ENCODE measurements around the gene VPS72.

The VPS72 gene

GRCh38 chr1:151145304-151146071, 44.5 kb downstream of the VPS72 start:
- peak in 4 of 51 donors; percentile 13 to 51 (median 34) for DNase-seq

GRCh38 chr1:151144474-151145303, 45.3 kb downstream of the VPS72 start:
- DNase-seq, result no peak

DNA sequence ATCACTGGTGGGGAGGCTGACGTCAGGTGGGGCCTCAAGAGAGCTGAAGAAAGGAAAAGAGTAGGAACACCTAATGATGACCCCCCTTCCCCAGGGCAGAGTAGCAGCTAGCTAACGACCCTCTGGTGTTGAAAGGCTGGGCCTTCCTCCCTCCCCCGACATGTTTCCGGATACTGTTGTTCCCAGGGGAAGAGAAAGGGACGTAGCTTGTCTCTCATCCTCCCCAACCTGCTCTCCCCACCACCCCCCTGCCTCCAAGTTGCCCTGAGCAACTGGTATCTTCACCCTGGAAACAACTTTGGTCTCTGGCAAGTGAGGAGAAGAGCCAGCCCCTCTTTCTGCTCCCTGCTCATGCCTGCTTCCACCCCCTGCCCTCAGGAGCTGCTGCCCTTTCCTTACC, 46.0 kb downstream of the VPS72 start:
- DNase-seq, result no peak

- no peak for DNase-seq
Observed at GRCh38 chr1:151143057-151143435, 47.0 kb downstream of the VPS72 start.

DNA sequence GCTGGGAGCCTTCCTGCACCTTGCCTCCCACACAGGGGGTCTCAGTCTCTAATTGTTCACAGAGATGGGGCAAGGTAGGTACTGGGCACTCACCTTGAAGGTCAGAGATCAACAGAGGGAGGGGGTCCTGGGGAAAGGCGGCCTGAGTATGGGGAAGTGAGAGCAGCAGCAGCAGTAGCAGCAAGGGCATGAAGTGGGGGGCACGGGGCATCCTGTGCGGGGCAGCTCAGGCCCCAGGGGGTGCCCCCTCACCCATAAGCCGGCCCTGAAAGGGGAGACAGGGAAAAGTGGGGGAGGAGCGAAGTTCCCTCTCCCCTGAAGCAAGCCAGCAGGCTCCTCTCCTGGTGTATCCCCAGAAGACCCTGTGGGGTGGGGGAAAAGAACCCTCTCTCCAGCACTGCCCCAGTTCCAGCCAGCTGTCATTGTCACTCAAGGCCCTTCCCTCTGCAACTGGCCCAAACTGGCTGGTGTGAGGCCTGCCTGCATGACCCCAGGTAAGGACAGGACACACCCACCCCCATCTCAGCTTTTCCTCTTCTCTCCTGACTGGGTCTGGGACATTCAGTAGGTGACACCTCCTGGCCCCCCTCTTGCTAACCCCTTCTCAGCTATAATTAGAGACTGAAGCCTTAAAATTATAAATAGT, 47.5 kb downstream of the VPS72 start:
- DNase-seq, result no peak

GRCh38 chr1:151137789-151138188, 52.2 kb downstream of the VPS72 start:
- no peak for DNase-seq

- DNase-seq, result no peak
Observed at GRCh38 chr1:151135433-151136385, 54.3 kb downstream of the VPS72 start.

GRCh38 chr1:151134991-151135390, 55.0 kb downstream of the VPS72 start:
- DNase-seq, result no peak

DNA sequence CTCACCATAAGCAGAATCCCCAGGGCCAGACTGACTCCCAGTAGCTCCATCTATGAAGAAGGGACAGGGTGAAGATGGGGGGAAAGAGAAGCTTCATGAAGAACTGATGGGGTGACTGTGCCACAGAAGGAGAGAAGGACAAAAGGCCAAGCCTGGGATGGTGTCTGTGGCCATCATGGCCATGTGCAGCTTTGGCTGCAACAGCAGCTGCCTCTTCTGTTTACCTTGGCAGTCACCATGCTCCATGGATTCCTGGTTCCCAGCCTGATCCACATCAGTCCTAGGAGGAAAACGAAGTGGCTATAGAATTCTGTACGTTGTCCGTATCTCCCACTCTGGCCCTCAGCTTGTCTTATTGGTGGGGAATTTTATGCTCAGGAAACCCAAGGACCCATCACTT, 55.6 kb downstream of the VPS72 start:
- no peak for DNase-seq

DNA sequence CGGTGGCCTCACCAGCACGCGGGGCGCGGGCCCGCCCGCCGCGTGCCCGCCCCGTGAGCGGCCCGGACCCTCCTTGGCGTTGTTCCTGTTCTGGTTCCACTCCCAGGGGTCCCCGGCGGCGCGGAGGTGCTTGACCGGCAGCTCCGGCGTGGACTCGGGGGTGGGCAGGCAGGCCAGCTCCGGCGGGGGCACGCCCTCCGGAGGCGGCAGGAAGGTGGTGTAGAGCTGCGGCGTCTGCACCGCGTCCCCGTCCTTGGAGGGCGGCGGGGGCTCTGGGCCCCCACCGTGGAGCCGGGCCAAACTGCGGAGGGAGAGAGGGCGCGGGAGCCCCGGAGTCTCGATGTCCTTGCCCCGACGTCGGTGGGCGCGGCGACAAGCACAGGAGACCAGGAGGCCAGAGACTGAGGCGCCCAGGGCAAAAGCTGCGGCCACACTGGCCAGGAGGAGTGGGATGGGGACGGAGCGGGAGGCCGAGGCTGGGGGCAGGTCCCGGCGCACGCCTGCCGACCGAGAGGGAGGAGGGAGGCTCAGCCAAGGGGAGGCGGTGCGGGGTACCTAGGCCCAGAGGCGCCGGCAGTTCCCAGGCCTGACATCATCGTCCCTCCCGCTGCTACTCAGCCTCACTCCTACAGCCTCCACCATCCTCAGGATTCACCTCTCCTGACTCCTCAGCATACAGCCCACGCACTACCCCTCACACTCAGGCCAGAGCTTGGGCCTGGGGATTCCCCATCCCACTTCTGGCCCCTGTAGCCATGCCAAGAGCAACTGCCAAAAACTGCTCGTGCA, 56.8 kb downstream of the VPS72 start:
- DNase-seq, result no peak

DNA sequence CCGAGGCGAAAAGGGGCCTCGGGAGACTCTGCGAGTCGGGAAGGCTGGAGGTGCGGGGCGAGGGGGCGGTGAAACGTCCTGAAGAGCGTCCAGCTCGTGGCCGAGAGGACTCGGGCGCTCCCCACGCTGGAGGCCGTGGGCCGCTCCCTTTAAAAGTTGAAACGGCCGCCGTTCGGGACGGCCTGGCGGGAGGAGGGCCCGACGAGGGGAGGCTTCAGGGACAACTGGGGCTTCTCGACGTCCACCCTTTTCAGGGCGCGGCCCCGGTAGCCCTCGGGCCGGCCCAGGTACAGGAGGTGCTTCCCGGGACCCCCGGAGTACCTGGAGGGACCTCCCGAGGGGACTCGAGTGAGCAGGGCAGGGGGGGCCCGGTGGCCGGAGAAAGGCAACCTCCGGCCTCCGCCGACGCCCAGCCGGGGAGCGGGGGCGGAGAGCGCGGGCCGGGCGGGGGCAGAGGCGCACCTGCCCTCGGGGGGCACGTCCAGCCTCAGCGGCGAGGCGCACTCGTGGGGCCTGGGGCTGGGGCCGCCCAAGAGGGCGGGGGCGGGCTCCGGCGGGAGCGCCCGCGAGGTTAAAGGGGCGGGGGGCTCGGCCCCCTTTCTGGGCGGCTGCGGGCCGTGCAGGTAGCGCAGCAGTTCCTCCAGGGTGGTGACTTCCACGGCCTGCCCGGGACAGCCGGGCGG, 57.5 kb downstream of the VPS72 start:
- DNase-seq, result no peak

- peak in 6 of 51 donors; percentile 7 to 44 (median 18) for DNase-seq
Observed at GRCh38 chr1:151131701-151132334, 58.2 kb downstream of the VPS72 start.

- peak in 46 of 51 donors; percentile 6 to 86 (median 61) for DNase-seq
Observed at GRCh38 chr1:151130987-151131586, 58.9 kb downstream of the VPS72 start.

- no peak for DNase-seq
Observed at GRCh38 chr1:151128800-151129199, 61.2 kb downstream of the VPS72 start.

Data from hypothalamus (tissue), 51 donors.